K562 (cell line): ENCODE results near the gene LPGAT1. TPM values are rescaled to one million over a fixed set of nuclear protein-coding genes. Genes with fewer than 3 reads are reported as not detected.

ENCODE experiments used
- BRCA1 ChIP-seq, 2 experiments: fragments of 450-650 bp in 1 of 2; sonication (generic) in 1 of 2; formaldehyde crosslinking in 1 of 2; IDR thresholded peaks; 2 replicates each; pipeline versions ENCODE4 v1.5.0 to v1.6.1; 2017 to 2020; ENCODE audit warnings: mild to moderate bottlenecking in 1 of 2, missing genetic modification reagents in 1 of 2
- CBX3 ChIP-seq, 2 experiments: IDR thresholded peaks; 1 replicate in 1 of 2; 2 replicates in 1 of 2; pipeline ENCODE4 v1.6.1; 2012; ENCODE audit warnings: inconsistent platforms in 2 of 2, low read length in 2 of 2, borderline replicate concordance in 1 of 2, control low read depth in 1 of 2
- CHD4 ChIP-seq: fragments of 200-600 bp; sonication (generic); IDR thresholded peaks from 3 replicates; pipeline ENCODE4 v1.6.1; 2012; ENCODE audit warnings: low read depth, mild to moderate bottlenecking, mixed read lengths, low read length, inconsistent platforms; ENCODE audit not compliant: insufficient read depth, insufficient replicate concordance, poor library complexity, severe bottlenecking
- CREB3 ChIP-seq: fragments of 450-650 bp; conservative IDR thresholded peaks from 2 replicates; pipeline ENCODE4 v1.6.1; 2016; ENCODE audit warnings: missing genetic modification characterization, low read depth, mild to moderate bottlenecking, missing compliant biosample characterization, moderate library complexity
- CTBP1 ChIP-seq: fragments of 450-650 bp; IDR thresholded peaks from 2 replicates; pipeline ENCODE4 v1.6.1; 2016; ENCODE audit warnings: borderline replicate concordance
- FOXA1 ChIP-seq: fragments of 450-650 bp; IDR thresholded peaks from 2 replicates; pipeline ENCODE4 v1.6.1; 2016; ENCODE audit warnings: mild to moderate bottlenecking, borderline replicate concordance
- HMG20A ChIP-seq: fragments of 450-650 bp; formaldehyde crosslinking; conservative IDR thresholded peaks from 2 replicates; pipeline ENCODE4 v1.4.0; 2020; ENCODE audit warnings: mild to moderate bottlenecking, mixed read lengths
- NFATC3 ChIP-seq: fragments of 450-650 bp; IDR thresholded peaks from 2 replicates; pipeline ENCODE4 v1.6.1; 2017; ENCODE audit warnings: mild to moderate bottlenecking
- NFE2 ChIP-seq: IDR thresholded peaks from 2 replicates; pipeline ENCODE4 v1.6.1; 2014; ENCODE audit warnings: antibody characterized with exemption, low read depth
- NR2C1 ChIP-seq, 2 experiments: fragments of 450-650 bp; IDR thresholded peaks; 2 replicates each; pipeline ENCODE4 v1.6.1; 2017; ENCODE audit warnings: mild to moderate bottlenecking in 2 of 2, antibody characterized with exemption in 1 of 2, inconsistent platforms in 1 of 2, missing compliant biosample characterization in 1 of 2, missing genetic modification characterization in 1 of 2
- RBM22 ChIP-seq: fragments of 200-400 bp; formaldehyde crosslinking; IDR thresholded peaks from 2 replicates; pipeline ENCODE4 v1.6.1; 2018; ENCODE audit warnings: low read length, low read depth; ENCODE audit not compliant: poor library complexity, severe bottlenecking
- SIRT6 ChIP-seq: IDR thresholded peaks from one replicate; pipeline ENCODE4 v1.6.1; 2012; ENCODE audit warnings: low read depth, mild to moderate bottlenecking, control low read depth, inconsistent platforms, low read length, moderate library complexity
- TCF3 ChIP-seq: sonication (generic); formaldehyde crosslinking; IDR thresholded peaks from 2 replicates; pipeline ENCODE4 v1.4.0; 2020; ENCODE audit warnings: mild to moderate bottlenecking, missing genetic modification reagents
- ZEB2 ChIP-seq: fragments of 450-650 bp; IDR thresholded peaks from 2 replicates; pipeline ENCODE4 v1.6.1; 2016
- ZNF146 ChIP-seq: IDR thresholded peaks from one replicate; pipeline ENCODE4 v1.6.1; 2018; ENCODE audit warnings: missing compliant biosample characterization; ENCODE audit not compliant: unreplicated experiment
- ZNF217 ChIP-seq: sonication (generic); formaldehyde crosslinking; IDR thresholded peaks from 2 replicates; pipeline ENCODE4 v1.8.0; 2022; ENCODE audit warnings: mild to moderate bottlenecking, missing genetic modification reagents
- ZSCAN32 ChIP-seq: fragments of 450-650 bp; formaldehyde crosslinking; IDR thresholded peaks from 2 replicates; pipeline ENCODE4 v1.4.0; 2020; ENCODE audit warnings: mild to moderate bottlenecking, moderate library complexity
- polyA plus RNA-seq, 8 experiments: library from polyadenylated mRNA; depleted of rRNA in 4 of 8; stranded (reverse) in 5 of 8; unstranded in 3 of 8; fragments of >200 nt; fragmentation: Nextera tagmentation in 2 of 8; fragmentation: Illumina TruSeq in 1 of 8; extraction: Ambion mirVana in 2 of 8; extraction: Trizol in 1 of 8; gene quantifications; 2 replicates each; pipeline versions ENCODE4 v1.2.1 to v1.2.3, GENCODE V29; 2011 to 2014; ENCODE audit warnings: inconsistent platforms in 1 of 8, missing spikeins in 1 of 8
- total RNA-seq, 7 experiments: library from RNA; depleted of rRNA in 6 of 7; stranded (reverse); fragments of >200 nt in 6 of 7; fragmentation: Illumina TruSeq in 2 of 7; extraction: Trizol in 2 of 7; gene quantifications; 2 replicates each; pipeline versions ENCODE4 v1.2.1 to v1.2.3, GENCODE V29; 2011 to 2021; ENCODE audit warnings: low replicate concordance in 1 of 7
- TF ChIP-seq, protein P1 (sequence below), 2 experiments: IDR thresholded peaks; 2 replicates each; pipeline ENCODE4 v1.6.1; 2011; ENCODE audit warnings: borderline replicate concordance in 1 of 2, control low read depth in 1 of 2, low read depth in 1 of 2, low read length in 1 of 2, mild to moderate bottlenecking in 1 of 2, mixed read lengths in 1 of 2, moderate library complexity in 1 of 2; ENCODE audit not compliant: insufficient read depth in 1 of 2, insufficient read length in 1 of 2, poor library complexity in 1 of 2, severe bottlenecking in 1 of 2; ENCODE audit errors: extremely low read depth in 1 of 2
- TF ChIP-seq, protein P2 (sequence below): sonication (generic); formaldehyde crosslinking; IDR thresholded peaks from 2 replicates; pipeline ENCODE4 v1.9.0; 2022; ENCODE audit warnings: mild to moderate bottlenecking, missing genetic modification reagents
- TF ChIP-seq, protein P3 (sequence below): sonication (generic); formaldehyde crosslinking; IDR thresholded peaks from 2 replicates; pipeline ENCODE4 v1.4.0; 2020; ENCODE audit warnings: mild to moderate bottlenecking, missing genetic modification reagents

LPGAT1 gene
- total and polyA plus RNA-seq, 9 of the 15 experiments (the other 6 are each of a cell fraction or from before 2014, with no cell fraction given): 5.7 to 31.4 (median 16.3) TPM

DNA sequence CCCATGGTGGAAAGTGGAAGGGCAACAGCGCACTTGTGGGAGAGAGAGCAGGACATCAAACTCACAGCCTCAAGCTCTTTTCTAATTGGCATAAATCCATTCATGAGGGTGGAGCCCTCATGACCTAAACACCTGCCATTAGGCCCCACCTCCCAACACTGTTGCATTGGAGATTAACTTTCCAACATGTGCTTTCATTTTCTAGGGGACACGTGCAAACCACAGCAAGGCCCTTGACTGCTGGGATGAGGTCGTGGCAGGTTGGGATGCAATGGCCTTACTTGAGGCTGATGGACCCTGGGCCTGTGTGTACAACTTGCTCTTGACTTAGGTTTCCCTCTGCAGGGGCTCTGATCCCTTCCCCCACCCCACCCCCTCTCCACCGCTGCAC, 119.3 kb downstream of the LPGAT1 start (continued):
- TF ChIP-seq ZSCAN32 (CRISPR knock-in tag): no peak
- TF ChIP-seq BRCA1 (IDR thresholded peaks at IDR 0.05): no peak
- TF ChIP-seq BRCA1 (CRISPR knock-in tag; IDR thresholded peaks at IDR 0.05): no peak
- no peak for TF ChIP-seq ZNF217 (CRISPR knock-in tag)
- TF ChIP-seq, protein P1, sequence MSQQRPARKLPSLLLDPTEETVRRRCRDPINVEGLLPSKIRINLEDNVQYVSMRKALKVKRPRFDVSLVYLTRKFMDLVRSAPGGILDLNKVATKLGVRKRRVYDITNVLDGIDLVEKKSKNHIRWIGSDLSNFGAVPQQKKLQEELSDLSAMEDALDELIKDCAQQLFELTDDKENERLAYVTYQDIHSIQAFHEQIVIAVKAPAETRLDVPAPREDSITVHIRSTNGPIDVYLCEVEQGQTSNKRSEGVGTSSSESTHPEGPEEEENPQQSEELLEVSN (IDR thresholded peaks at IDR 0.05; ENCODE audit: borderline replicate concordance in 1 of 2, extremely low read depth in 1 of 2, insufficient read depth in 1 of 2, insufficient read length in 1 of 2, low read depth in 1 of 2, low read length in 1 of 2, poor library complexity in 1 of 2, severe bottlenecking in 1 of 2): peak; percentile 58 to 72
- no peak for TF ChIP-seq FOXA1
- peak; percentile 63; the same call in 1 of the 2 replicates for TF ChIP-seq NFE2
- no peak for TF ChIP-seq HMG20A
- TF ChIP-seq CREB3: peak; percentile 62
- TF ChIP-seq ZEB2: no peak
- TF ChIP-seq ZNF146 (CRISPR knock-in tag): no peak
- no peak for TF ChIP-seq CHD4
- no peak for TF ChIP-seq SIRT6
- TF ChIP-seq CTBP1: no peak
- TF ChIP-seq, protein P2, sequence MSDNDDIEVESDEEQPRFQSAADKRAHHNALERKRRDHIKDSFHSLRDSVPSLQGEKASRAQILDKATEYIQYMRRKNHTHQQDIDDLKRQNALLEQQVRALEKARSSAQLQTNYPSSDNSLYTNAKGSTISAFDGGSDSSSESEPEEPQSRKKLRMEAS (CRISPR knock-in tag): peak; percentile 95
- no peak for TF ChIP-seq TCF3 (CRISPR knock-in tag)
- TF ChIP-seq CBX3 (IDR thresholded peaks at IDR 0.05; ENCODE audit: borderline replicate concordance in 1 of 2, low read length in 2 of 2): peak in 1 of 2 experiments; percentile 52; a peak in 1 of 3 replicates
- no peak for TF ChIP-seq RBM22
- TF ChIP-seq, protein P3, sequence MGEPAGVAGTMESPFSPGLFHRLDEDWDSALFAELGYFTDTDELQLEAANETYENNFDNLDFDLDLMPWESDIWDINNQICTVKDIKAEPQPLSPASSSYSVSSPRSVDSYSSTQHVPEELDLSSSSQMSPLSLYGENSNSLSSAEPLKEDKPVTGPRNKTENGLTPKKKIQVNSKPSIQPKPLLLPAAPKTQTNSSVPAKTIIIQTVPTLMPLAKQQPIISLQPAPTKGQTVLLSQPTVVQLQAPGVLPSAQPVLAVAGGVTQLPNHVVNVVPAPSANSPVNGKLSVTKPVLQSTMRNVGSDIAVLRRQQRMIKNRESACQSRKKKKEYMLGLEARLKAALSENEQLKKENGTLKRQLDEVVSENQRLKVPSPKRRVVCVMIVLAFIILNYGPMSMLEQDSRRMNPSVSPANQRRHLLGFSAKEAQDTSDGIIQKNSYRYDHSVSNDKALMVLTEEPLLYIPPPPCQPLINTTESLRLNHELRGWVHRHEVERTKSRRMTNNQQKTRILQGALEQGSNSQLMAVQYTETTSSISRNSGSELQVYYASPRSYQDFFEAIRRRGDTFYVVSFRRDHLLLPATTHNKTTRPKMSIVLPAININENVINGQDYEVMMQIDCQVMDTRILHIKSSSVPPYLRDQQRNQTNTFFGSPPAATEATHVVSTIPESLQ (CRISPR knock-in tag): no peak
- TF ChIP-seq NR2C1 (IDR thresholded peaks at IDR 0.05): no peak
- 0 out of 2 replicates have a peak, but pooled peaks have one; percentile 7 for TF ChIP-seq NR2C1 (tag; IDR thresholded peaks at IDR 0.05)
- TF ChIP-seq NFATC3: no peak
